Vagina (tissue), 2 donors: ENCODE data around the gene TMEM178B.

Experiments used
- CTCF ChIP-seq, 3 experiments: fragments of 450-650 bp in 2 of 3; fragments of 200-600 bp in 1 of 3; sonication (generic) in 1 of 3; IDR thresholded peaks; one replicate each; pipeline ENCODE4 v1.5.1; 2017 to 2019; ENCODE audit warnings: antibody characterized with exemption in 3 of 3, mild to moderate bottlenecking in 2 of 3, moderate library complexity in 2 of 3
- POLR2A ChIP-seq, 2 donors: fragments of 450-650 bp; IDR thresholded peaks; one replicate each; pipeline ENCODE4 v1.6.1; 2017; ENCODE audit warnings: antibody characterized with exemption in 2 of 2, mild to moderate bottlenecking in 2 of 2, moderate library complexity in 2 of 2

- TF ChIP-seq CTCF (IDR thresholded peaks at IDR 0.05) (no peak), POLR2A (IDR thresholded peaks at IDR 0.05) (no peak)
Measured at GRCh38 chr7:141411133-141411532, 337.3 kb downstream of the TMEM178B start.
